Ishikawa (cell line): ENCODE results near the gene ADGRG1.

Experiments used
- CEBPB ChIP-seq: IDR thresholded peaks from 2 replicates; pipeline ENCODE4 v1.6.1; 2012
- CREB1 ChIP-seq: IDR thresholded peaks from 2 replicates; pipeline ENCODE4 v1.6.1; 2012; ENCODE audit warnings: low read depth
- EGR1 ChIP-seq: IDR thresholded peaks from 2 replicates; pipeline ENCODE4 v1.6.1; 2012
- EP300 ChIP-seq: IDR thresholded peaks from 2 replicates; pipeline ENCODE4 v1.6.1; 2012; ENCODE audit warnings: borderline replicate concordance
- FOXM1 ChIP-seq: IDR thresholded peaks from 2 replicates; pipeline ENCODE4 v1.6.1; 2012; ENCODE audit warnings: low read depth, borderline replicate concordance
- MAX ChIP-seq: IDR thresholded peaks from 2 replicates; pipeline ENCODE4 v1.6.1; 2012
- NFIC ChIP-seq: IDR thresholded peaks from 2 replicates; pipeline ENCODE4 v1.6.1; 2012
- RAD21 ChIP-seq: IDR thresholded peaks from 2 replicates; pipeline ENCODE4 v1.6.1; 2012; ENCODE audit warnings: low read depth
- REST ChIP-seq: IDR thresholded peaks from 2 replicates; pipeline ENCODE4 v1.6.1; 2012; ENCODE audit warnings: low read depth, mild to moderate bottlenecking
- TAF1 ChIP-seq: IDR thresholded peaks from 2 replicates; pipeline ENCODE4 v1.6.1; 2012; ENCODE audit warnings: low read depth, mild to moderate bottlenecking
- TCF12 ChIP-seq: IDR thresholded peaks from 2 replicates; pipeline ENCODE4 v1.6.1; 2012; ENCODE audit warnings: low read depth
- TEAD4 ChIP-seq: IDR thresholded peaks from 2 replicates; pipeline ENCODE4 v1.6.1; 2012
- USF1 ChIP-seq: IDR thresholded peaks from 2 replicates; pipeline ENCODE4 v1.6.1; 2012
- YY1 ChIP-seq: IDR thresholded peaks from 2 replicates; pipeline ENCODE4 v1.6.1; 2012; ENCODE audit warnings: low read depth
- ZBTB7A ChIP-seq: IDR thresholded peaks from 2 replicates; pipeline ENCODE4 v1.6.1; 2012; ENCODE audit warnings: low read depth

The ADGRG1 gene

GRCh38 chr16:57679767-57680482 is 51.5 kb downstream of the ADGRG1 start:
- TF ChIP-seq REST (no peak), CREB1 (no peak), TCF12 (no peak), USF1 (no peak), TEAD4 (no peak), RAD21 (no peak), YY1 (no peak), FOXM1 (no peak), MAX (no peak), EP300 (no peak), ZBTB7A (no peak; the same call in 1 of the 2 replicates), TAF1 (no peak), NFIC (no peak), EGR1 (no peak), CEBPB (no peak)

GRCh38 chr16:57680842-57681375 is 52.5 kb downstream of the ADGRG1 start:
- 0 out of 2 replicates have a peak, but pooled peaks have one; percentile 24 for TF ChIP-seq CEBPB
- TF ChIP-seq TCF12 = no peak

GRCh38 chr16:57681950-57682728 is 53.7 kb downstream of the ADGRG1 start:
- no peak for TF ChIP-seq RAD21
- no peak for TF ChIP-seq EGR1
- TF ChIP-seq TEAD4 = no peak
- no peak for TF ChIP-seq USF1
- no peak for TF ChIP-seq CREB1
- TF ChIP-seq TAF1 = no peak
- no peak for TF ChIP-seq YY1
- TF ChIP-seq MAX = no peak

GRCh38 chr16:57682809-57683635 is 54.6 kb downstream of the ADGRG1 start:
- TF ChIP-seq CEBPB (no peak), TEAD4 (no peak), TAF1 (no peak), MAX (no peak), ZBTB7A (no peak), REST (no peak), EGR1 (no peak), EP300 (no peak), RAD21 (no peak), USF1 (no peak), TCF12 (no peak), YY1 (no peak), NFIC (no peak)
